HEK293T (cell line): ENCODE measurements around the gene RGS7BP.

Source experiments
- CTBP1 ChIP-seq: fragments of 450-650 bp; IDR thresholded peaks from 2 replicates; pipeline ENCODE4 v1.6.1; 2016; ENCODE audit warnings: borderline replicate concordance
- ELF4 ChIP-seq: fragments of 450-650 bp; IDR thresholded peaks from 2 replicates; pipeline ENCODE4 v1.6.1; 2017; ENCODE audit warnings: antibody characterized with exemption
- FOXK2 ChIP-seq: fragments of 450-650 bp; IDR thresholded peaks from 2 replicates; pipeline ENCODE4 v1.6.1; 2016; ENCODE audit warnings: mild to moderate bottlenecking

DNA sequence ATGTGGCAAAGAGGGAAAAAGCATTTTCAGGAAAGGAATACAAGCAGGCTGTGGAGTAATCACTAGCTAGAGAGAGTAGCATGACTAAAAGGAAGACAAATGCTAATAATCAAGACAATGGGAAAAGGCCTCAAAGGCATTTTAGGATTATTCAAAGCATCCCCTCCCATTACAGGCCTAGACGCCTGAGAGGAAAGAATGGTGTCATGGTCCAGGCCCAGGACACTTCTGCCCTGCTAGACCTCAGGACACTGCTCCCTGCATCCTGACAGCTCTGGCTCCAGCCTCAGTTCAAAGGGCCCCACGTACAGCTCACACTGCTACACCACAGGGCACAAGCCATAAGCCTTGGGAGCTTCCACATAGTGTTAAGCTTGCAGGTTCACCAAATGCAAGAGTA, 143.7 kb downstream of the RGS7BP start:
- TF ChIP-seq ELF4 (no peak), CTBP1 (no peak), FOXK2 (no peak)
